A549 treated with AZD9567 at 1 μM for 4 hours (cell line): Measurements from ENCODE around the gene SCML2. TPM values are rescaled to one million over a fixed set of nuclear protein-coding genes. Genes with fewer than 3 reads are reported as not detected.

Experiments
- total RNA-seq: library from RNA; stranded (reverse); fragments of 200-300 nt; extraction: Qiagen RNA extraction; gene quantifications from 5 replicates; pipeline ENCODE4 v1.2.3, GENCODE V29; 2022; ENCODE audit not compliant: insufficient read depth

SCML2 gene
- total RNA-seq: 6.8 to 12.9 TPM (median 8.8 TPM) in 5 replicates

GRCh38 chrX:18354369-18355223 lies at the start of gene SCML2:
SCML2 (minus strand) TSS chrX:18354688; CDS start chrX:18334071, 20,617 bp downstream.

GRCh38 chrX:18220786-18221185 lies 133.7 kb downstream of the SCML2 start, which contains the start of gene BEND2:
BEND2 (minus strand) TSS chrX:18220886; CDS start chrX:18220750, 136 bp downstream.

Other genes starting within 250 kb of the SCML2 start
- not detected in 5 replicates for gene BEND2, start 133.8 kb downstream of the SCML2 start, total RNA-seq
- 4.0 to 8.6 TPM (median 4.9 TPM) in 5 replicates for gene CDKL5, start 70.9 kb upstream of the SCML2 start, total RNA-seq